ENCODE data around the gene MBNL1.
"Not testable (repeated sequence)": the region's sequence is repeated elsewhere in the genome, so short reads cannot be mapped to it uniquely, and the experiment has no call there.

MBNL1 gene

GRCh38 chr3:152355744-152356665, 87.3 kb downstream of the MBNL1 start:
- no peak for DNase-seq

GRCh38 chr3:152356870-152357276, 88.1 kb downstream of the MBNL1 start:
- DNase-seq: no peak

GRCh38 chr3:152357587-152357986, 88.9 kb downstream of the MBNL1 start:
- DNase-seq: no peak

GRCh38 chr3:152359385-152360248, 90.9 kb downstream of the MBNL1 start:
- no peak for DNase-seq

- no peak for DNase-seq
Observed at GRCh38 chr3:152360302-152360701, 91.6 kb downstream of the MBNL1 start.

- no peak for DNase-seq
Observed at GRCh38 chr3:152360966-152361365, 92.2 kb downstream of the MBNL1 start.

GRCh38 chr3:152362086-152362485, 93.4 kb downstream of the MBNL1 start:
- DNase-seq: no peak

- DNase-seq: no peak
Observed at GRCh38 chr3:152364237-152364636, 95.5 kb downstream of the MBNL1 start.

- no peak for DNase-seq
Observed at GRCh38 chr3:152365126-152365525, 96.4 kb downstream of the MBNL1 start.

- no peak for DNase-seq
Observed at GRCh38 chr3:152365766-152366593, 97.3 kb downstream of the MBNL1 start.

GRCh38 chr3:152367192-152367591, 98.5 kb downstream of the MBNL1 start:
- DNase-seq: not testable (repeated sequence)

GRCh38 chr3:152372633-152373032, 103.9 kb downstream of the MBNL1 start:
- not testable (repeated sequence) for DNase-seq

GRCh38 chr3:152373379-152373778, 104.7 kb downstream of the MBNL1 start:
- DNase-seq: no peak

- no peak for DNase-seq
Observed at GRCh38 chr3:152374262-152374990, 105.7 kb downstream of the MBNL1 start.

GRCh38 chr3:152375546-152375945, 106.8 kb downstream of the MBNL1 start:
- DNase-seq: no peak

- peak in 1 of 2 donors; percentile 64 for DNase-seq
Observed at GRCh38 chr3:152376351-152377183, 107.8 kb downstream of the MBNL1 start.

GRCh38 chr3:152377184-152377570, 108.4 kb downstream of the MBNL1 start:
- DNase-seq: no peak

- no peak for DNase-seq
Observed at GRCh38 chr3:152379415-152380042, 110.8 kb downstream of the MBNL1 start.

GRCh38 chr3:152380043-152380442, 111.3 kb downstream of the MBNL1 start:
- no peak for DNase-seq

GRCh38 chr3:152381881-152382295, 113.2 kb downstream of the MBNL1 start:
- DNase-seq: no peak
